Activated CD8-positive, alpha-beta memory T cell treated with anti-CD3 and anti-CD28 coated beads, Interleukin-2, amount 50 U/mL, for 24 hours (primary cell): ENCODE measurements around the gene CLDN3.
"Not testable (repeated sequence)": the region's sequence is repeated elsewhere in the genome, so short reads cannot be mapped to it uniquely, and the experiment has no call there.

Experiments used
- DNase-seq: peaks from one replicate; pipeline ENCODE4 v3.0.0-alpha.2; 2020; ENCODE audit errors: extremely low read depth

Gene CLDN3, protein sequence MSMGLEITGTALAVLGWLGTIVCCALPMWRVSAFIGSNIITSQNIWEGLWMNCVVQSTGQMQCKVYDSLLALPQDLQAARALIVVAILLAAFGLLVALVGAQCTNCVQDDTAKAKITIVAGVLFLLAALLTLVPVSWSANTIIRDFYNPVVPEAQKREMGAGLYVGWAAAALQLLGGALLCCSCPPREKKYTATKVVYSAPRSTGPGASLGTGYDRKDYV

DNA sequence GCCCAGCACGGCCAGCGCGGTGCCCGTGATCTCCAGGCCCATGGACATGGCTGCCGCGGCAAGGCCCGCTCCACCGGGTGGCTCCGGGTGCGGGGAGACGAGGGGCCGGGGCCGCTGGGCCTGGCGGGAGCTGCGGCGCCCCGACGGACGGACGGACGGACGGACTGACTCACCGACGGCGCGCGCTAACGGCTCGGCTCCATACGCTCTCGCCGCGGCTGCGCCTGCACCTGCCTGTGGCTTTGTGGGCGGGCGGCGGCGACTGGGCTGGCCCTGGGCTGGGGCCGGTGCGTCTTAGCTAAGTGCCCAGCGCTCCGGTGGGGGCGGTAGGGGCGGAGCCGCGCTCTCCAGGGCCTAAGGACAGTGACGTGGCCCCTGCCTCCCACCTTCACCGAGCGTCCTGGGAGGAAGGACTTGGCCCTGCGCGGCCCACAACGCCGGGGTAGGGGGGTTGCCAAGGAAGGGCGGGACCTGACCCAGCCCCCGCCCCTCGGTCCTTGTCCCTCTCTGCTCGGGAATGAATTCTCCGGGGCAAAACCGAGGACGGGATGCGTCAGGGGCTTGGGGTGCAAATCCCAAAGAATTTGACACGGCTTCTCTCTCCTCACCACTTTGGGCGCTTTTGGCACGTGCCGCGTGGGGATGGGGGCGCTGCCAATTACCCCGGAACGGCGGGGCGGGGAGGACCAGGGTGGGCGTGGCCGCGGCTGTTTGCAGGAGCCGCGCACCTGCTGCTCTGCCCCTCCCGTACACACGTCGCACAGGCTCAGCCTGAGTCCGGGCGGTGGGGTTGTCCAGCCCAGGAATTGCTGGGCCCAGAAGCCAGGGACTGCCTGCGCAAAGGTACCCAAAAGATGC lies at the start of gene CLDN3:
Gene CLDN3 (minus strand): TSS at position 269 of the 858 bp plus-strand sequence. CDS start 221 bp downstream, at position 48.
- no peak for DNase-seq

DNA sequence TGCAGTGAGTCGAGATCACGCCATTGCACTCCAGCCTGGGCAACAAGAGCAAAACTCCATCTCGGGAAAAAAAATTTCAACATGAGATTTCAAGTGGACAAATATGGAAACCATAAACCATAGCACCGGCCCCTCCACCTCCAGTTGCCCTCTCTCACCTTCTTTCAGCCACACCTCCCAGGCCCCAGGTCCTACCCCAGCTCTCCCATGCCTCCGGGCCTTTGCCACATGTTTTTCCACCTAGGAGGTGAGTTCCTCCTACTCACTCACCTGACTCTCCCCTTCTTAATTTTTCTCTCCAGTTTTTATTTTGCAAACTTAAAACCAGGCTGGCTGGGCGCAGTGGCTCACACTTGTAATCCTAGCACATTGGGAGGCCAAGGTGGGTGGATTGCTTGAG lies 47.1 kb upstream of the CLDN3 start:
- DNase-seq, result no peak

DNA sequence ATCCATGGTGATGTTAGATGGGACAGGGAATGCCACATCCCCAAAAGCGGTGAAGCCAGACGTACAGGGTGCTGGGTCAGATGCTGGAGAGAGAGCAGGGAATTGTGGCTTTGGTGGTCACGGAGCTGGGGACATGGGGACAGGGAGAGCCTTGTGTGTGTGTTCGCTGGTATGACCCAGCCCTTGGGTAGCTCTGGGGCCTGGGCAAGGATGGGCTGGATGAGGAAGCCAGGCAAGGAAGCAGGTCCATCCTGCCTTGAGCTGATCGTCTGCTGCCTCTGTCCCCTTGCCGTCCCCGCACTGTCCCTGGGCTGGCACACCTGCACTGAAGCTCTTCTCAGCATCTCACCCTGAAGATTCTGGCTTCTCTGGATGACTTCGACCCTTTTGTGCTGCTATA lies 45.4 kb upstream of the CLDN3 start:
- no peak for DNase-seq

DNA sequence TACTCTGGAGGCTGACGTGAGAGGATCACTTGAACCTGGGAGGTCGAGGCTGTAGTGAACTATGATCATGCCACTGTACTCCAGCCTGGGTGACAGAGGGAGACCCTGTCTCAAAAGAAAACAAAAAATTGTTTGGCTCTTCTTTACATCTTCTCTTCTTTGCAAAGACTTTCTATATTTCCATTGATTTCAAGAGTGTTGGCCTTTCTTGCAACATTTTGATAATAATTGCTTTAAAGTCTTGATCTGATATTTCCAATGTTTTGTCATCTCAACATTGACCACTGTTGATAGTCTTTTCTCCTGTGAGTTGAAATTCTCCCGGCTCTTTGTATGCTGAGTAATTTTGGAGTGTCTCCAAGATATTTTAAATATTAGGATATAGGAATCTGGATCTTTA lies 42.9 kb upstream of the CLDN3 start:
- no peak for DNase-seq

DNA sequence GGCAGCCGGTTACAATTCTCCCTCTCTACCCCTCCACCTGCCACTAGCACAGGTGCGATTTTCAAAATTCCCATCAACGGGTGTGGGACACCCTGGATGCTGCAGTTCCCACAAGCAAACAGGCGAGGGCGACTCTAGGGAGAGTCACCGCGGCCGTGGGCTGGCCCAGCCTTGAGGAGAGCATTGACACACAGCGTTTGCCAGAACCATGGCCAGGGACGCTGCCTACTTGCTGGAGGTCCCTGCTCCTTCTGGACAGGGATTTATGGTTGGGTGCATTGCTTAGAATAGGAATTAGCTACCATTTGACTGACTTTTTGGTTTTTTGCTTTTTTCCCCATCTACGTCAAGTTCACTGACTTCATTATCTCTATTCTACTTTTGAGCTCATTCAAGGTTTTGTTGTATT lies 41.7 kb upstream of the CLDN3 start:
- peak; percentile 12 for DNase-seq

DNA sequence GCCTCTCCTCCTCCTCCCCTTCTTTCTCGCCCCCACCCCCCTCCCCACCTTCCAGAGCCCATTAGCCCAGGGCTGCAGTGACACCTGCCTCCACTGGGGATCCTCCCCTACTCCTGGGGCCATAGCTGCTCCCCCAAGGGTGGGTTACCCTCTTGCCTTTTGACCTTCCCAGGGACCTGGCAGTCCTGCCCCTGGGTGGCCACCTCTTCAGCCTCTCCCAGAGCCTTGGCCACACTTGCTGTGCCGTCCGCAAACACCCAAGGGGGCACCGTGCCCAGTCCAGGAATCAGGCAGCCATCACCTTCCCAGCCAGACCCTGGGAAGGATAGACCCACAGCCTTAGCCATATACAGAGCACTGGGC lies 40.9 kb upstream of the CLDN3 start:
- DNase-seq, result no peak

DNA sequence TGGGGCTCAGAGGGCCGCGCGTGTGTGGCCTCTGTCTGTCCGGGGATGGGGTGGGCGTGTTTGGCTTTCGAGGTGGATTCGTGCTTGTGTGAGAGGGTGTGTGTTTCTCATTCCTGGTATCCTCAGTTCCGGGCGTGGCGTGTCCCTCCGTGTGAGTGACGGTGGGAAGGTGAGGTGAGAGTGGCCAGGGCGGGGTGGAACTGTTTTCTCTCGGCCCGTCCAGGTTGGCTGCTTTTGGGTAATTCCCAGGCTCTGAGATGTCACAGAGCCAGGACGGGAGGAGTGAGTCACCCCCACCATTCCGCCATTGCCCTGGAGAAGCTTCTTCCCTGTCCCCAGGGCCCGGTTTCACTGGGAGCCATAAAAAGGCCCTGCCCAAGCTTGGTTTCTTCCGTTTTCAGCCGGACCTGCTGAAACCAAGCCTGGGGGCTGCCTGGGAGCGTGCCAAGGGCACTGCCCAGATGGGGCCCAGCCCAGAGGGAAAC lies 39.4 kb upstream of the CLDN3 start:
- DNase-seq, result no peak

DNA sequence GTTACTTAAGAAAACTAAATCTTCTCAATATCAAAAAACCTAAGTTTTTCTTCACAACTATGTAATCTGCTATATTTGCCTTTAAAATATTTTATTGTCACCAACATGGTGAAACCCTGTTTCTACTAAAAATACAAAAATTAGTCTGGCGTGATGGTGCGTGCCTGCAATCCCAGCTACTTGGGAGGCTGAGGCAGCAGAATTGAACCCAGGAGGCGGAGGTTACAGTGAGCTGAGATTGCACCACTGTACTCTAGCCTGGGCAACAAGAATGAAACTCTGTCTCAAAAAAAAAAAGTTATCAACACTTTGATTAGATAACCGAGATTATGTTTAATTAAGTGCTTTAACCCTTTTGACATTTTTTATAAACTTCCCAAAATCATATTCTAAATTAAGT lies 32.4 kb upstream of the CLDN3 start:
- DNase-seq, result no peak

DNA sequence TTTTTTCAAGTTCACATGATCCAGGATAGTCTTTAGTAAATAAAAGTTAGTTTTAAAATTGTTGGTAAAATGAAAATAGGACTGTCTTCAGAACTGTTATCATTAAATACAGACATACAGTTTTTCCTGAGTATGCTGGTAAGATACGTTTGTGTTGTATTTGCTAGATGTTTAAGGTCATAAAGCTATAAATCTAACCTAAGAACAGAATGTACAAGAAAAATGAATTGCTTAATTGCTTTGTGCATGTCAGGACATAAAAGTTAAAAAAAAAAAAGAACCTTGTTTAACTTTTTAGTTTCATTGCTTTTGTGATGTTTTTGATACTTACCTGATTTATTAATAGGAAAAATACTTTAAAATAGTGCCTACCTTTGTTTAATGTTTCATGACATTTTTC lies 31.5 kb upstream of the CLDN3 start:
- no peak for DNase-seq

DNA sequence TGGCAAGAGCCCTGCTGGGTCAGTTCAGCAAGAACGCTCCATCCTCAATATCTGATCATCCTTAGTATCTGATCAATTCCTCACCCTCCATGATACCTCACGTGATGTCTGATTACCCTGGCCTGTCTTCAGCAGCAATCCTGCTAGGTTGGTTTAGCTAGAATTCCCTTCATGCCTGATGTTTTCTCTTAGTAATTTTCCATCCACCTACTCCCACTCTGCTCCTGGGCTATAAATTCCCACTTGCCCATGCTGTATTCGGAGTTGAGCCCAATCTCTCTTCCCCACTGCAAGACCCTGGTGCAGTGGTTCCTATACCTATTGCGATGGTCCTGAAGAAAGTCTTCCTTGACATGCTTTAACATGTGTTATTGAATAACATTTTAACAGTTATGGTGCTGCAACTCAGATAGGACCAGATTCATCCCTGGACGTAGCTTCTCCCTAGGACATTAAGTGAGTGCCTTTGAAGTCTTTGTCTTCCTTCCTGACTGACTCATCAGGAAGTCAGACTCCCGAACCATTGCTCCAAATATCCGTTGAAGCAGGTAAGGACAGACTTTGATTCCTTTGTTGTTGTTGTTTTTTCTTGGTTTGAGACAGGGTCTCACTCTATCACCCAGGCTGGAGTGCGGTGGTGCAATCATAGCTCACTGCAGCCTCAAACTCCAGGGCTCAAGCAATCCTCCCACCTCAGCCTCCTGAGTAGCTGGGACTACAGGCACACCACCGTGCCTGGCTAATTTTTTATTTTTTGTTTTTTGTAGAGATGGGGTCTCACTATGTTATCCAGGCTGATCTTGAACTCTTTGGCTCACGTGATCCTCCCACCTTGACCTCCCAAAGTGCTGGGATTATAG lies 29.4 kb upstream of the CLDN3 start:
- DNase-seq, result no peak

DNA sequence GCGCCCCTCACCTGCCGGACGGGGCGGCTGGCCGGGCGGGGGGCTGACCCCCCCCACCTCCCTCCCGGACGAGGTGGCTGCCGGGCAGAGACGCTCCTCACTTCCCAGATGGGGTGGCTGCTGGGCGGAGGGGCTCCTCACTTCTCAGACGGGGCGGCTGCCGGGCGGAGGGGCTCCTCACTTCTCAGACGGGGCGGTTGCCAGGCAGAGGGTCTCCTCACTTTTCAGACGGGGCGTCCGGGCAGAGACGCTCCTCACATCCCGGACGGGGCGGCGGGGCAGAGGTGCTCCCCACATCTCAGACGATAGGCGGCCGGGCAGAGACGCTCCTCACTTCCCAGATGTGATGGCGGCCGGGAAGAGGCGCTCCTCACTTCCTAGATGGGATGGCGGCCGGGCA lies 27.1 kb upstream of the CLDN3 start:
- not testable (repeated sequence) for DNase-seq

DNA sequence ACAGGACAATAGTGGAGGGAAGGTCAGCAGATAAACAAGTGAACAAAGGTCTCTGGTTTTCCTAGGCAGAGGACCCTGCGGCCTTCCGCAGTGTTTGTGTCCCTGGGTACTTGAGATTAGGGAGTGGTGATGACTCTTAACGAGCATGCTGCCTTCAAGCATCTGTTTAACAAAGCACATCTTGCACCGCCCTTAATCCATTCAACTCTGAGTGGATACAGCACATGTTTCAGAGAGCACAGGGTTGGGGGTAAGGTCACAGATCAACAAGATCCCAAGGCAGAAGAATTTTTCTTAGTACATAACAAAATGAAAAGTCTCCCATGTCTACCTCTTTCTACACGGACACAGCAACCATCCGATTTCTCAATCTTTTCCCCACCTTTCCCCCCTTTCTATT lies 26.6 kb upstream of the CLDN3 start:
- not testable (repeated sequence) for DNase-seq

DNA sequence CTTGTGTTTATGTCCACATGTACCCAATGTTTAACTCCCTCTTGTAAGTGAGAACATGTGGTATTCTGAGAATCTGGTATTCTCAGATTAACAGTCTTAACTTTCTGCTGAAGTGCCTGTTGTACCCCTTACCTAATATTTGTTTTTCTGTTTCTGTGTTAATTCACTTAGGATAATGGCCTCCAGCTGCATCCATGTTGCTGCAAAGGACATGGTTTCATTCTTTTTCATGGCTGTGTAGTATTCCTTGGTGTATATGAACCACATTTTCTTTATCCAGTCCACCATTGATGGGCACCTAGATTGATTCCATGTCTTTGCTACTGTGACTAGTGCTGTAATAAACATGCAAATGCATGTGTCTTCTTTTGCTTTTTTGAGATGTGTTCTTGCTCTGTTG lies 25.1 kb upstream of the CLDN3 start:
- not testable (repeated sequence) for DNase-seq

DNA sequence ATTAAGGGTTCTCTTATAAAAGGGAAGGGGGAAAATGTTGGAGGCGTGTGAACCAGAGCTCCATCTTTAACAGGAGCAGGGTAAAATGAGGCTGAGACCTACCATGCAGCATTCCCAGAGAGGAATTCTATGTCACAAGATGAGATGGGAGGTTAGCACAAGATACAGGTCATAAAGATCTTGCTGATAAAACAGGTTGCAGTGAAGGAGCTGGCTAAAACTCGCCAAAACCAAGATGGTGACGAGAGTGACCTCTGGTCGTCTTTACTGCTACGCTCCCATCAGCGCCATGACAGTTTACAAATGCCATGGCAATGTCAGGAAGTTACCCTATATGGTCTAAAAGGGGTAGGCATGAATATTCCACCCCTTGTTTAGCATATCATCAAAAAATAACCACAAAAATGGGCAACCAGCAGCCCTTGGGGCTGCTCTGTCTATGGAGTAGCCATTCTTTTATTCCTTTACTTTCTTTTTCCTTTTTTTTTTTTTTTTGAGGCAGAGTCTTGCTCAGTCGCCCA lies 21.2 kb upstream of the CLDN3 start:
- not testable (repeated sequence) for DNase-seq

DNA sequence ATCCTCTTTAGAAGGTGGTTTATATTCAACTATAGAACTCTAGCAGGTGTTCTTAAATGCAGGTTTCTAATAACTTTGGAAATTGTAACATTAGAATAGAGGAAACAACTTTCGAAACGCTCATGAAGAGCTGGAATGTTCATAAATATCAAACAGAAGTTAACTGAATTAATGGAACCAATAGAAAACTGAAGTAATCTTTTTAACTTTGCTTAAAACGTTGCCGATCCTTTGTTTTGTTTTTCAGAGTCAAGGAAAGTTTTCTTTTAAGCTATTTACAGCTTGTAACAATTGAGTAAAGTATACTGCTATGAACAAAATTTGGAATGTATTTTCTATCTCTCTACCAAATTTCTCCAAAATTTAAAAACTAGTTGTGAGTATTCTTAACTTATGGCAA lies 19.0 kb upstream of the CLDN3 start:
- DNase-seq, result no peak

DNA sequence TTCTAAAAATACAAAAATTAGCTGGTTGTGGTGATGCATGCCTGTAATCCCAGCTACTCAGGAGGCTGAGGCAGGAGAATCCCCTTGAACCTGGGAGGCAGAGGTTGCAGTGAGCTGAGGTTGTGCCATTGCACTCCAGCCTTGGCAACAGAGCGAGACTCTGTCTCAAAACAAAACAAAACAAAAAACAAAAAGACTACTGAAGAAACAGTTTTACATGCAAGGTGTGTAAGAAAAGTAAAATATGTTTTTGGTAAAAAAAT lies 17.6 kb upstream of the CLDN3 start:
- DNase-seq, result not testable (repeated sequence)

DNA sequence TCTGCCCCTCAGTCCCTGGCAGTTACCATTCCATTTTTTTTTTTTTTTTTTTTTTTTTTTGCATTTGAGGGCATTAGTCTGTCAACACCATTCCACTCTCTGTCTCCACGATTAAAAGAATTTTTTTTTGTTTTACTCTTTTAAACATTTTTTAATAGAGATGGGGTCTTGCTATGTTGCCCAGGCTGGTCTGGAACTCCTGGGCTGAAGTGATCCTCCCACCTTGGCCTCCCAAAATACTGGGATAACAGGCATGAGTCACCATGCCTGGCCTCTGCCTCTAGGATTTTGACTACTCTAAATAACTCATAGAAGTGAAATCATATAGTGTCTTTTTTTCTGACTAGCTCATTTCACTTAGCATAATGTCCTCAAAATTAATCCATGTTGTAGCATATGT lies 16.5 kb upstream of the CLDN3 start:
- DNase-seq, result no peak

DNA sequence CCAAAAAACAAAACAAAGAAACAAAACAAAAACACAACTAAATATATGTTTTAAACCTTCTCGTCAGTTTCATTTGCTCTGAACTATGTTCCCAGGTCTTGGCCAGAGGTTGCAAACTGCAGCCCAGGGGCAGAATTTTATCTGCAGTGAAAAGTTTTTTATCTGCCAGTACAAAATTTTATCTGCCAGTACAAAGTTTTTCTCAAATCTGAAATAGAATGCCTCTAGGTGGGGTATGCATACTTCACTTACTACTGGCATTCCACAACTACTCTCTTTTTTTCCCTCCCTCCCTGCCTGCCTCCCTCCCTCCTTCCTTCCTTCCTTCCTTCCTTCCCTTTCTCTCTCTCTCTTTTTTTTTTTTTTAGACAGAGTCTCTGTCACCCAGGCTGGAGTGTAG lies 9.4 kb upstream of the CLDN3 start:
- no peak for DNase-seq

DNA sequence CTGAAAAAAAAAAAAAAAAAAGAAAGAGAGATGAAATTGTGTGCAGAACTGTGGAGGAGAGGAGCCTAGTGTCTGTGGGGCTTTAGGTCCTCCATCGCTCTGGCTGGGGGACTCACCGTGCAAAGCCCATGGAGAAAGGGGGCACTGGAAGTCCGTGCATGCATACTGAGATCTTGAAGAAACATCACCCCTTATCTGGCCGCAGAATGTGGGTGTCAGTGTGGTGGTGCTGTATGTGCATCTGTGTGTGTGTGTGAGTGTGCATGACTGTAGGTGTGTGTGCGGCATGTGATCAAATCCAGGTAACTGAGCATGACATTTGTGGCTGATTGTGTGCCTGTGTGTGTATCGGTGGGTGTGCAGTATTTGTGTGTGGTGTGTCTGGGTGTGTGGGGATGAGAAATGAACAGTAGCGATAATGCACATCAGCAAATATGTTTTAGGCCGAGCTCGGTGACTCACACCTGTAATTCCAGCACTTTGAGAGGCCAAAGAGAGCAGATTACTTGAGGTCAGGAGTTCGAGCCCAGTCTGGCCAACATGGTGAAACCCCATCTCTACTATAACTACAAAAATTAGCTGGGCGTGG lies 8.8 kb upstream of the CLDN3 start:
- DNase-seq, result no peak

DNA sequence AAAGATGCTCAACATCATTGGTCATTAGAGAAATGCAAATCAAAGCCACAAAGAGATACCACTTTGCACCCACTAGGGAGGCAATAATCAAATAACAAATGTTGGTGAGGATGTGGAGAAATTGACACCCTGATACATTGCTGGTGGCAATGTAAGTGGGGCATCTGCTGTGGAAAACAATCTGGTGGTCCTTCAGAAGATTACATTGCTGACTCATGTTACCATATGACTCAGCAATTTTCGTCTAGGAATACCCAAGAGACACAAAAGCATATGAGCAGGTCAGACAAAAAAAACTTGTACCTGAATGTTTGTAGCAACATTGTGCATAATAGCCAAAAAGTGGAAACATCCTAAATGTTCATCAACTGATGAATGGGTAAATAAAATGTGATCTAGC lies 4.9 kb upstream of the CLDN3 start:
- no peak for DNase-seq

DNA sequence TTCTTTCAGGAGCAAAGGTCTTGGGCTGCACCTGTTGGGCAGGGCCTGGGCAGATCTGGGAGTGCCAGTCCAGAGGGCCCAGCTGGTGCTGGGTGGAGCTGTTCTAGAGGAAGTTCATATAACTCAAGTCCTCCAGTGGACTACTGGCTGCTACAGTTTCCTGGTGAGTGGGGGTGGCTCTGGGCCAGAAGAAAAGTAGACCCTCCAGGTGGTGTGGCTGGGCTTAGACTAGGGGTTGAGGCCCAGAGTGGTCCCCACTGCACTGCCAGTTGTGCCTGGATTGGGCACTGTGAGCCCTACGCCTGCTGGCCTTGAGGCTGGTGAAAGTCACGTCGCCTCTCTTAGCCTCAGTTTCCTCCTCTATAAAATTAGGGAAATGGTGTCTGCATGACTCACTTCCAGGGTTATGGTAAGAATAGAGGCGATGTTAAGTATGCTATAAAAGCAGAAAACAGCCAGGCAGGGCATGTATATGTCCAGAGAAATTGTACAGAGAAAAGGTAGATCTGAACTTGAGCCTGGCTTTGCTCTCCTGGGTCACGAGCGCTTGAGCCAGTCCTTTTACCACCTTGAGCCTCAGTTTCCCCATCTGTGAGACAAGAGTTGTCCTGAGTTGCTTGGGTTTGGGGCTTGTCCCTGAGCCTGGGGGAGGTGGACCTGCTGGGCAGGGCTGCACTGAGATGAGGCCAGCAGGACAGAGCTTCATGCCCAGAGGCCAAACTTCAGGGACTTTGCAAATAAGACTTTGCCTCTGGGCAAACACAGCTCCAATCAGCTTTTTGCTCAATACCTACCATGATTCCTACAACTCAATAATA lies 3.8 kb upstream of the CLDN3 start:
- DNase-seq, result no peak
